NCI-H146 treated with DMSO at 0.1 percent for 48 hours (cell line): ENCODE results near the gene SLC2A5.
"Not testable (repeated sequence)": the region's sequence is repeated elsewhere in the genome, so short reads cannot be mapped to it uniquely, and the experiment has no call there.

Source experiments
- DNase-seq: peaks from one replicate; lab custom pipeline; 2025; ENCODE audit not compliant: unreplicated experiment; lab: John Stamatoyannopoulos, UW

The SLC2A5 gene

GRCh38 chr1:9010781-9011323 lies 58.6 kb downstream of the SLC2A5 start:
- DNase-seq, result no peak

DNA sequence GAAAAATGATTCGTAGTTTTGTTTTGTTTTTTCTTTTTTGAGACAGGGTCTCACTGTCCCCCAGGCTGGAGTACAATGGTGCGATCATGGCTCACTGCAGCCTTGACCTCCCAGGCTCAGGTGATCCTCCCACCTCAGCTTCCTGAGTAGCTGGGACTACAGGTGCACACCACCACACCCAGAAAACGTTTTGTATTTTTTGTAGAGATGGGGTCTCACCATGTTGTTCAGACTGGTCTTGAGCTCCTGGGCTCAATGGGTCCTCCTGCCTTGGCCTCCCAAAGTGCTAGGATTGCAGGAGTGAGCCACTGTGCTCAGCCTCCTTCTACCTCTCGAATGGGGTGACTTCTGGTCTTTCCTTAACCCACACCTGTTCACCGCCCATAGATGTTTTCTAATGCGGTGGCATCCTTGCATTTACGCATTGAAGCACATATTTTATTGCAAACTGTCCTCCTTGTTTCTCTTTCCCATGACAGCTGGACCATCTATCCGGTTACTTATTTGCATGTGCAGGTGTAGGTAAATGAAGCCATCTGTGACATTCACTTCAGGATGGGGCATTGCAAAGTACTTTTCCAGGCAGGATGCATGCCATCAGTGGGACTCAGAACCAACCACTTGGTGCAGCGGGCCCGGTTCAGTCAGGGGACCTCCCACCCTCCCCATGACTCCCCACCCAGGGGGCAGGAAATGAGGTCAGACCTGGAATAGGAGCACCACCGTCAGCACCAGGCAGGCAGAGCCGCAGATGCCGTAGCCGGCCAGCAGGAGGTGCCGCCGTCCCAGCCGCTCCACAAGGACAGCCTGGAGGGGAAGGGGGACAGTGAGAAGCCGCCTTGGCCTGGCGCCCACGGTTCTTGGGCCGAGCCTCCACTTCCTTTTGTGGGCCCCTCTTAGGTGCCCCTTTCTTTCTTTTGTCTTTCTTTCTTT lies 59.7 kb downstream of the SLC2A5 start:
- DNase-seq, result no peak

DNA sequence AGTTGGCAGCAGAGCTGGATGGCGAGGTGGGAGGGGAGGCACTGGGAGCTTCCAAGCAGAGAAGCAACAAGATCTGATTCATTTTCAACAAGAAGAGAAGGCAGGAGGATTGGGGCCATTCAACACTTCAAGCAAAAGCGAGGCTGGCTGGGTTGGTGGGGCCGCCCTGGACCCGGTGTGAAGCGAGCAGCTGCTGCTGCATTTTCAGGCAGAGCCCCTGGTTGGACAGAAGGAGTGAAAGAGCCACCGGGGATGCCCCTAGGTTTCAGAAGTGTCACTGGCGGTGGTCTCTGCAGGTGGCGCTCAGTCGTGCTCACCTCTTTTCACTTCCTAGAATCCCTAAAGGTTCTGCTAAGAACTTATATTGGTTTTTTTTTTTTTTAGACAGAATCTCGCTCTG lies 61.2 kb downstream of the SLC2A5 start:
- DNase-seq, result no peak

GRCh38 chr1:9006956-9007615 lies 62.3 kb downstream of the SLC2A5 start:
- DNase-seq, result no peak

GRCh38 chr1:9005395-9005708 lies 64.1 kb downstream of the SLC2A5 start:
- DNase-seq, result no peak

DNA sequence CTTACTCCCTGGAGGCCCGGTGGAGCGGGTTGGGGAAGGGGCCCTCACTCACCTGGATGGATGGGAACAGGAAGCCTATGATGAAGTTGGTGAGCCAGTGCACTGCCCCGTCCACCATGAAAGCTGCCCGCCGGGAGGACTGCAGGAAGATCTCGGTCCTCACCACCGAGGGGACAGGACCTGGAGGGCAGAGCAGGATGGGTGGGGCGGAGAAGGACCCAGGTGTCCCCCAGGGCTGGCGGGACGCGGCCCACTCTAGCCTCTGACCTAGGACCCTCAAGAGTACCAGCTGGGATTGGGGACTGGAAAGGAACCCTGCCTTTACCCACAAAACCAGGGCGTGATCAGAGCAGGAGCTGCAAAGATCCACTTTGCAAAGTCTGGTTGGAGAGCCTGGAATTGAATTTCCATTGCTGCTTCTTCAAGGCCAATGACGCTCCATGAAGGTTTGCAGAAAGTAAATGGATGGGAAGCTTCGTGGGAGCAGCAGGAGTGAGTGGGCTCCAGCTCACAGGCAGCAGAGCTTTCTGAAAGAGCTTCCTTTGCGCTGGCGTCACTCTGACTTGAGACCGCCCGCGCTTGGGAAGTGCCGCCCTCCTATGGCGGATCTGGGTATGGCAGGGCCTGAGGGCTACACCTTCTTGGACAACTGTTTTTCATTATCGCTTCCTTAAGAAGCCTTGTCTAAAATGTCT lies 64.6 kb downstream of the SLC2A5 start:
- DNase-seq, result no peak

DNA sequence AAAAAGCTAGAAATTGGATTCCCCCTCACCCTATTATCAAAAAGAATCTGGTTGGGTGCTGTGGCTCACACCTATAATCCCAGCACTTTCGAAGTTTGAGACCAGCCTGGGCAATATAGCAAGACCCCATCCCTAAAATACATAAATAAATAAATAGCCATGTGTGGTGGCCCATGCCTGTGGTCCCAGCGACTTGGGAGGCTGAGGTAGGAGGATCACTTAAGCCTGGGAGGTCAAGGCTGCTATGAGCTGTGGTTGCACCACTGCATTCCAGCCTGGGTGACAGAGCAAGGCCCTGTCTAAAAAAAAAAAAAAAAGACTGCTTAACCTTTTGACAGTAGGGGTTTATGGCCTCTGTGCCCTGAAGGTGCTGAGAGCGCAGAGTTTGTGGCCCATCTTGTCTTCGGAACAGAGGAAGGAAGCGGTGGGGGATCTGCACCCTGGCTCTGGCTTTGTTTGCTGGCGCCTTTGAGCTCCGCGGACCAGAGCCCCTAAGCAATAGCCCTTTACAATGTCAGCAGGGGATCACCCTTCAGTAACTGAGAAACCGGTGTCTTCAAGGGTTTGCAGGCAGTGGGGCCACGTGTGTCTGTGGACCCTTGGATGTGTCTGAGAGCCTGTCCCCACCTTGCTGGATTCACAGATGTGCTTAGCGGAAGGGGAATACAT lies 65.3 kb downstream of the SLC2A5 start:
- DNase-seq, result no peak

GRCh38 chr1:9002215-9002560 lies 67.2 kb downstream of the SLC2A5 start:
- not testable (repeated sequence) for DNase-seq

DNA sequence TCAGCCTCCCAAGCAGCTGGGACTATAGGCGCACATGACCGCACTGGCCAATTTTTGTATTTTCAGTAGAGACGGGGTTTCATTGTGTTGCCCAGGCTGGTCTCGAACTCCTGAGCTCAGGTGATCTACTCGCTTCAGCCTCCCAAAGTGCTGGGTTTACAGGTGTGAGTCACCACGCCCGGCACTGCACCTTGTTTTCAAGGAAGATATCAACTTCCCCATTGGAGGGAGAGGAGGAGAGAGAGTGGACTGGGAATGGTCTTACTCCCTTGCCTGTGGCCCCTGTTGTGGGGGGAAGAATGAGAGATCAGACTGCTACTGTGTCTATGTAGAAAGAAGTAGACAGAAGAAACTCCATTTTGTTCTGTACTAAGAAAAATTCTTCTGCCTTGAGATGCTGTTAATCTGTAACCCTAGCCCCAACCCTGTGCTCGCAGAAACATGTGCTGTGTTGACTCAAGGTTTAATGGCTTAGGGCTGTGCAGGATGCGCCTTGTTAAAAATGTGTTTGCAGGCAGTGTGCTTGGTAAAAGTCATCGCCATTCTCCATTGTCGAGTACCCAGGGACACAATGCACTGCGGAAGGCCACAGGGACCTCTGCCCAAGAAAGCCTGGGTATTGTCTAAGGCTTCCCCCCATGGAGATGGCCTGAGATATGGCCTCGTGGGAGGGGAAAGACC lies 67.8 kb downstream of the SLC2A5 start:
- DNase-seq, result not testable (repeated sequence)

- DNase-seq, result not testable (repeated sequence)
Measured at GRCh38 chr1:8993962-8994675, 75.3 kb downstream of the SLC2A5 start.

GRCh38 chr1:8992936-8993687 lies 76.3 kb downstream of the SLC2A5 start:
- DNase-seq, result no peak

DNA sequence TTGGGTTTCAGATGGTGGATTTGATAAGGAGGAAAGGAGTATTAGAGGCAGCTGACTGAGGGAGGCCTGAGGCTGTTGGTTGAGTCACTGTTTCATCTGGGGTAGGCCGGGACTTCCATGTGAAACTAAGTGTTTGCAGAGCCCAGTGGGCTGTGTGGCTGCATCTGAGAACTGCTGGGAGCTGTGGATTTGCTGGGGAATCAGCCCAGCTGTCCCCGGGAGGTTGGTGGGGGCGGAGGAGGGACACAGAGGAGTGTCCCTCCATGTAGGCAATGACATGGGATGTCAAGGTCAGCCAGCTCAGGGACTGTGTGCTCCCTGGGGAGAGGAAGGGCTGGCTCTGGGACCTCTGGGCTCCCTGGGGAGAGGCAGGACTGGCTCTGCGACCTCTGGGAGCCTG lies 79.6 kb downstream of the SLC2A5 start:
- no peak for DNase-seq

- no peak for DNase-seq
Measured at GRCh38 chr1:8989061-8989460, 80.4 kb downstream of the SLC2A5 start.

DNA sequence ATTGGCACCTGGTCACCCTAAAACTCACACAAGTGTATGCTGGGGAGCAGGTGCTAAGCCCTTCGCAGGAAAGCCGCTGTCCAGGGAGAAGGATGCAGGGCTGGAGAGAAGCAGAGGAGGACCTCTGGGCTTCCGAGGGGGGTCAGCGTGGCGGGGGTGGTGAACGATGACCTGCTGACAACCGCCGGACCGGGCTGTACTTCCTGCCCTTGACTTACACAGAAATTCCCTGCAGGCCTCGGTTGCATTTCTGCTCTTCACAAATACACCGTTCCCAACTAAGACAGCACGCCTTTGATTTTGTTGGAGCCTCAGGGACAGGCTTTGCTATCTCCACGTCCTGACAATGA lies 80.8 kb downstream of the SLC2A5 start:
- no peak for DNase-seq

DNA sequence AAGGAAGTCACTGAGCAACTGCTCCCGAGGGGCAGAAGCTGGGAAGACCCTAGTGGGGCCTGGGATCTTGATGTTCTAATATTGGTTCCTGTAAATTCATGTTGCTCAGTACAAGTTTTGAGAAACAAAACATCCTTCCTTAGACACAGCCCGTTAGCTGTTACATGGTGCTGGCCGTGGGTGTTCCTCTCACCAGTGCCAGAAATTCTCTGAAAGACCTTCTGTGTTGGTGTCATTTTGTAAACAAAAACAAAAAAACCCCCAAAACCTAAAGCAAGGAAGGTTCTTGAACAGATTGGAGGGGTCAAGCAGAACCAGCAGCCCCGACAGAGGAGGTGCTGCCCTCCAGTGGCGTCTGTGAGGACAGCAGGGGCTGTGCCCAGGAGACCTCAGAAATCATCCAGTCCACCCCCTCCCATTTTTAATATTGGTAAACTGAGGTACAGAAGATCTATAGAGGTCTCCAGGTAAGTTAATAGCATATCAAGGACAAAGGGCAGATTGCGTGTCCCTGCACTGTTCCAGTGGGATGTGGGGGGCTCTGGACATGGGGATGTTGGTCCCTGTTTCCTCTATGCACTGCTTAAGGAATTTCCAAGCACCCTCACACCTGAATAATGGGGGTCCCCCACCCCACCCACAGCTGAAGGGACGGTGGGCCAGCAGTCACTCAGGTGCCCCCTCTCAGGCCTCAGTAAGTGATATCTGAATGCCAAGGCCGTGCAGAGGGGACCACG lies 81.4 kb downstream of the SLC2A5 start:
- DNase-seq, result no peak

DNA sequence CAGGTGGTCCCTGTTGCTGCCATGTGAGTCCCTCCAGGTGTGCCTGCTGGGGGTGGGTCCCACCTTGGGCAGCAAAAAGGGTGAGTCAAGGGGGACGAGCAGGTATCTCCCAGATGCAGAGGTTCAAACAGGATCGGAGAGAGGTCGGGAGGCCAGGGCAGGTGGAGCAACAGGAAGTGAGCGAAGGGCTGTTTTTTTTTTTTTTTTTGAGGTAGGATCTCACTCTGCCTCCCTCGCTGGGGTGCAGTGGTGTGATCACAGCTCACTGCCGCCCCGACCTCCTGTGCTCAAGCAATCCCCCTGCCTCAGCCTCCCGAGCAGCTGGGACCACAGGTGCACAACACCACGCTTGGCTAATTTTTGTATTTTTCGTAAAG lies 82.6 kb downstream of the SLC2A5 start:
- DNase-seq, result no peak

DNA sequence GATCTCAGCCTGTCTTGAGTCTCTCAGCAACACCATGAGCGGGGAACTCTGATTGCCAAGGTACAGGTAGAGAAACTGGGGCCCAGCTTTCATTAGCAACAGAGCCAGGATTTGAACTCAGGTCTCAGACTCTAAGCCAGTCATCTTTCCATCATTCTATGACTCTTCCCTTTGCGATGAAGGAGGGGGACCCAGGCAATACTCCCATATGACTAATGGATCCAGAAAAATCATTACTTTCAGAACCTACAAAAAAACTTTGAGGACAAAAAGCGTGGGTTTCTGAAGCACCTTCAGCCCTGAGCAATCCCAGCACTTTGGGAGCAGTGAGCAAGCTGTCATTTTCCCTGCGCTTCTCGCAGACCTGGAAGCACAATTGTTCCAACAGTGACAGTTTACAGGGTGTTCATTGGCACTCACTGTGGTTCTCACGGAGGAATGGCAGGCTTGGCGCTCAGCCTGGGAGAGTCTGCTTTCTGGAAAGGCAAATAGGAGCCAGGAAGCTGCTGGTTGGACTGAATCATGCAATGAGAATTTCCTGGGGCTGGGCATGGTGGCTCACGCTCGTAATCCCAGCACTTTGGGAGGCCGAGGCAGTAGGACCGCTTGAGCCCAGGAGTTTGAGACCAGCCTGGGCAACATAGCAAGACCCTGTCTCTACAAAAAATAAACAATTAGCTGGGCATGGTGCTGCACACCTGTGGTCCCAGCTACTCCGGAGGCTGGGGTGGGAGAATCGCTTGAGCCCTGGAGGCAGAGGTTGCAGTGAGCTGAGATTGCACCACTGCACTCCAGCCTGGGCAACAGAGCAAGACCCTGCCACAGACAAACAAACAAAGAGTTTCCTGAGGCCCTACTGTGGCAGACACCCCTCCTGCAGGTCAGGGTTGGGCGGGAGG lies 83.3 kb downstream of the SLC2A5 start:
- DNase-seq, result no peak
